GM18907 (cell line): ENCODE data around the gene DNAJB8.

ENCODE experiments used
- ATAC-seq: cut with Tn5 transposase; IDR thresholded peaks from one replicate; pipeline ENCODE4 v1.9.1; 2021; ENCODE audit warnings: mild to moderate bottlenecking, moderate library complexity; ENCODE audit not compliant: unreplicated experiment

DNAJB8 gene

DNA sequence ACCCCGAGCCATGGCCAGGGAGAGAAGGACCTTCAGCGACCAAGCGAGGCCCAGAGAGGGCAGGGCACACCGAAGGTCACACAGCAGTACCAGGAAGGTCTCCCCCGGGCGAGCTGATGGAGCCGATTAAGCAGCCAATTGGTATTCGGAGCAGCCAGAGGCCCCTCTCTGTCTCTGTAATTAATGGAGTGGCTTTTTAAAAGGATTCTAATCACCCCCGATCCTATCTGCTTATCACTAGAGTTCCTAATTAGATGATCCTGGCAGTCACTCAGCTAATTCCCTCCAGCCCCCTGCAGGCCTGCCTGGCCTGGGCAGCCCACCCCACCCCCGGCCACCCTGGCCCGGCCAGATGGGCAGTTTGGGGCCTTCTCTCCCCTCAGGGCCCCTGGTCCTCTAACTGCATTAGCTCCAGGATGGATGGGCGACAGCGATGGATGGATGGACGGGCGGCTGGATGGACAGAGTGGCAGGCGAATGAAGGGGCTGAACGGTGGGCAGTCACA, 1.6 kb upstream of the DNAJB8 start:
- no peak for ATAC-seq

DNA sequence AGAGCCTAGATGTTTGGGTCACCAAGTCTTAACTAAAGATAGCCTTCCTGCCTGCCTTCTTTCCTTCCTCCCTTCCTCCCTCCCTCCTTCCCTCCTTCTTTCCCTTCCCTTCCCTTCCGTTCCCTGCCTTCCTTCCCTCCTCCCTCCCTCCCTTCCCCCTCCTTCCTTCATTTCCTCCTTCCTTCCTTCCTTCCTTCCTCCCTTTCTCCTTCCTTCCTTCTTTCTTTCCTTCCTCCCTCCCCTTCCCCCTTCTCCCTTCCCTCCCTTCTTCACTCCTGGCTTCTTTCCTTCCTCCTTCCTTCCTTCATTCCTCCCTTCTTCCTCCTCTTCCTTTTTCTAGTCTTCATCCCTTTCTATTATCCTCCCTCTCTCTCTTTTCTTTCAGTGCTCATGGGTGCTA, 2.0 kb downstream of the DNAJB8 start:
- ATAC-seq: no peak

- ATAC-seq: no peak
Measured at GRCh38 chr3:128464188-128464587, 2.5 kb downstream of the DNAJB8 start.

GRCh38 chr3:128463771-128464170, 2.9 kb downstream of the DNAJB8 start:
- no peak for ATAC-seq

GRCh38 chr3:128463354-128463753, 3.3 kb downstream of the DNAJB8 start:
- ATAC-seq: no peak

DNA sequence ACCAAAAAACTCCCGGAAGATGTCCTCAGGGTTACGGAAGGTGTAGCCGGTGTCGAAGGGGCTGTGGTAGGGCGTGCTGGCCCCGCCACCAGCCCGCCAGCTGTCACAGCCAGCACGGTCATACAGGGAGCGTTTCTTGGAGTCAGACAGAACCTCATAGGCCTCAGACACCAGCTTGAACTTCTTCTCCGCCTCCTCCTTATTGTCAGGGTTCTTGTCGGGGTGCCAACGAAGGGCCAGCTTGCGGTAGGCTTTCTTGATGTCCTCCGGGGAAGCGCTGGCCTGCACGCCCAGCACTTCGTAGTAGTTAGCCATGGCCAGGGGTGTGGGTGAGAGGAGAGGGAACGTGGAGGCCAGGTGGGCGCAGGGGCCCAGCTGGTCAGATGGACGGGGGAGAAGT, 3.8 kb downstream of the DNAJB8 start:
- ATAC-seq: no peak

DNA sequence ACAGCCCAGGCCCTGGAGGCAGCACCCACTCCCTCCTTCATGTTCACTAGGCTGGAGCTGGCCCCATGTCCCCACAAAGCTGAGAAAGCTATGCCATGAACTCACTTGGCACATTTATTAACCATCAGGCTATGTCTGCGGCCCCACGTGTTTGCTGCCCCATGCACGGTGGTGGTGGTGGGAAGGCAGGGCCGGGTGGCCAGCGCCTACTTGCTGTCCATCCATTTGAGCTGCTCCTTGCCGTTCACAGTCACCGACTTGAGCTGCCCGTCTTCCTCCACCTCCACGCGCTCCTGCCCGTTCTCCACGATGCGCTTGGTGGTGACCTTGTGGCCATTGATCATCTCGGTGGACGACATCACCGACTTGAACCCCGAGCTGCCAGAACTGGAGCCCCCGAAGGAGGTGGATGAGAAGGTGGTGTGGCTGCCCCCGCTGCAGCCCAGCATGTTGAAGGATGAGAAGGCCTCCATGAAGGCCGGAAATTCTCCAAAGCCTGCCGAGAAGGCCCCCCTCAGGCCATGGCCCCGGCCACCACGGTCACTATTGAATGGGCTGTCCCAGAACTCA, 4.3 kb downstream of the DNAJB8 start:
- ATAC-seq: no peak

- ATAC-seq: no peak
Measured at GRCh38 chr3:128461731-128462130, 5.0 kb downstream of the DNAJB8 start.

GRCh38 chr3:128459461-128459820, 7.2 kb downstream of the DNAJB8 start:
- ATAC-seq: no peak

GRCh38 chr3:128458746-128459460, 7.8 kb downstream of the DNAJB8 start:
- ATAC-seq: no peak

- no peak for ATAC-seq
Measured at GRCh38 chr3:128457937-128458336, 8.8 kb downstream of the DNAJB8 start.

GRCh38 chr3:128456776-128457715, 9.6 kb downstream of the DNAJB8 start:
- no peak for ATAC-seq

DNA sequence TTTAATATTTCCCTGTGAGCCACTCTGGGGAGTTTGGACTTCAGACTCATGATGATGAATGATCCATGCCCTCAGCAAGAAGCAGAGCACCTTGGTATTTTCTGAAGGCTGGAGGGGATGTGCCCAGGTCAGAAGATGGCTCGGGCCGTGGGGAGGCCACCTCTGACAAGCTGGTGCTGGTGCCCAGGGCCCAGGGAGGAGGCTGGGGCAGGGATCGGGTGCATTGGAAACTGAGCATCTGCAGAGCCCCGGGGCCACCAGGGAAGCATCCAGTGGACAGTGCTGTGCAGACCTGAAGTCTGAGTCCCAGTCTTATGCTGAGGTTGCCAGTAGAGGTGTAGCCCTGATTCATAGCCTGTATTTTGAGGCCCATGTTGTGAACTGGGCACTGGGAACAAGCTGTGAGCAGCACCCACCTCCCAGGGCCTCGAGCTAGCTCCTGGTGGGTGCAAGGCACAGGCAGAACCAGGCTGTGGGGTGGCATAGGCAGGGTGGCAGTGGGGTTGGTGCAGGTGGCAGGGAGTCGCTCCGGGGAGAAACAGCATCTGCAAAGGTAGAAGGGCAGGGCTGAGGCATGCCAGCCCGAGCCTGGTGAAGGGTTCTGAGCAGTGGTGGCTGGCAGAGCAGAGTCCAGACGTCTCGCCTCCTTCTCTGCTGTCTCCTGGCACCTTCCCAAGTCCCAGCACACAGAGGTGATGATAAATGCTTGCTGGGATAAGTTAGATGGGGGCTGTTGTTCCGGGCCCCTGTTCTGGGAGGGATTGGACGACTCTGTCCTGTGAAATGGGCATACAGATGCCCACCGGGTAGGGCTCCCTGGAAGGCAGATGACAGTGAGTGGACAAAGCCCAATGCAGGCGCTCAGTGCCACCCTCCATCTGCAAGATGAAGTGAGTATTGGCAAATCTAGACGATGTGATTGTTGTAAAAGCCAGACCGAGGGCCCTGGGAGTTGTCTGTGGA, 10.6 kb downstream of the DNAJB8 start:
- ATAC-seq: no peak

GRCh38 chr3:128455116-128455515, 11.6 kb downstream of the DNAJB8 start:
- no peak for ATAC-seq

GRCh38 chr3:128454310-128454618, 12.4 kb downstream of the DNAJB8 start:
- ATAC-seq: no peak

- ATAC-seq: no peak
Measured at GRCh38 chr3:128453501-128454309, 13.0 kb downstream of the DNAJB8 start.

DNA sequence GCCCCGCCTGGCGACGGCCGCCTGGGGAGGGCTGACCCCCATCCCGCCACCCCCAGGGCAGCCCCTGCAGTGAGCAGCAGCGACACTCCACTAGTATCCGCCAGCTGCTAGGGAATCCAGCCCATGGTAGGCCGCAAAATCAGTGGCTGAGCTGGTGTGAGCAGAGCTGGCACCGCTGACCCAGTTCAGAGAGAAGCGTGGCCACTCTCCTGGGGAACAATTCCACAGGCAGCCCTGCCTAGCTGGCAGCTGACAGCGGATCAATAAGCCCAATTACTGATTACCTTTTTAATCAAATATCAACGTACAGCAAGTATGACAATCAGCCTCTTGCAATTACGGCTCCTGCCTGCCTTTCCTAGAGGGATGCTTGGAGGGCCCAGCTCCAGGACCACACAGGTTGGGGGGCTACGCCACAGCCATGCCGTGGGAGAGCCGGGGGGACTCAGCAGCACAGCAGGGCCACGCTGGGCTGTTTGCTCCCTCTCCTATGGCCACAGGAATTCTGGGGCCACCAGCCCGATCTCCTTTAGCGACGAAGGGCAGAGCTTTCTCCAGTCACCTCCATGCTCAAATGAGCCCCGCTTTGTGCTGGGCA, 13.9 kb downstream of the DNAJB8 start:
- ATAC-seq: no peak

DNA sequence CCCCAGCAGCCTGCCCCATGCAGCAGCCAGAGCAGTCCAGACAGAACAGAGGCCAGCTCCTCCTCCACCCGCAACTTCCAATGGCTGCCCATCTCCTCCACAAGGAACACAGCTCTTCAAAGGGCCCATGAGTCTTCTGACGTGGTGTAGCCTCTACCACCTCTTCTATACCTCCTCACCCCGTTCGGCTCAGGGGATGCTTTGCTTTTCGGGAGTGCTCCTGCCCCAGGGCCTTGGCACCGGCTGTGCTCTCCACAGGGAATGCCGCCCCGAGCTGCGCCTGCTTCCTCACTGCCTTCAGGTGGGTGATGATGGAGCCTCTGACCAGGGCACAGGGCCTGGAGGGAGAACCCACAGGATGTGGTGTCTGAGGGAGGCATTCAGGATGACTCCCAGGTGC, 14.6 kb downstream of the DNAJB8 start:
- ATAC-seq: no peak

DNA sequence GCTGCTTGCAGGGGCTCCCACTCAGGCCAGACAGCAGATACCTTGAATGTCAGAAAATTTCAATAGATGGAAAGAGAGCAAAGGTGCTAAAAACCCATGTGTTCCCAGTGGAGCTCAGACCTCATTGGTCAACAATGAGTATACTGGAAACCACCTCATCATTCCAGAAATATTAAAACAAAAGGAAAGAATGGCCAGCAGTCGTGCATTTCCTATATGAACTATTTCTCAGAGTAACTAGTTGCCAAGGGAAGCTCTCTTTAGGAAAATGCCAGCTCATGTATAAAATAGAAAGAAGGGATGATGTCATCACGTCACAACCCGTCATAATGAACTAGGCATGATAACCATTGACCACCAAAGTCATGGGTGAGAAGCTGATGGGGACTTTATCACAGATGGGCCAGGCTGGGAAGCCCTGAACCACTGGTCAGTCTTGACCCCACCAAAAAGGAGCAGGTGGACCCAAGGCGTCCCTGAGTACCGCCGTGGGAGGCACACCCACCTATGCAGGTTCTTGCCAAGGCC, 17.5 kb downstream of the DNAJB8 start:
- ATAC-seq: no peak
